Panc1 (cell line): ENCODE measurements around the gene SH3BP5L. TPM values are rescaled to one million over a fixed set of nuclear protein-coding genes. Genes with fewer than 3 reads are reported as not detected.
A peak's percentile ranks its signal among the peaks of the same experiment; 100 is the strongest.
"Not testable (repeated sequence)": the region's sequence is repeated elsewhere in the genome, so short reads cannot be mapped to it uniquely, and the experiment has no call there.

Source experiments
- ATAC-seq: fragments of 200-7000 bp; cut with Tn5 transposase; 2 replicates; pipeline ENCODE4 v1.9.1; 2020; ENCODE audit warnings: mild to moderate bottlenecking, moderate library complexity
- BruUV-seq: library from RNA; stranded (reverse); fragments of 400-500 nt; replicated peaks from 2 replicates; lab custom pipeline; 2021; lab: Mats Ljungman, UMichigan
- CTCF ChIA-PET: fragments of 300-600 bp; sonication (Branson Sonifier 250); formaldehyde crosslinking; loops from one replicate; lab custom pipeline; 2022; ENCODE audit warnings: antibody characterized with exemption; lab: Charles Lee
- POLR2A ChIA-PET: fragments of 300-600 bp; sonication (Branson Sonifier 250); formaldehyde crosslinking; loops from one replicate; lab custom pipeline; 2022; ENCODE audit warnings: antibody characterized with exemption; lab: Charles Lee
- DNase-seq: peaks from one replicate; pipeline ENCODE4 v3.0.0-alpha.2; 2010; ENCODE audit warnings: low read depth, low spot score
- H3K27ac ChIP-seq: 2 replicates; pipeline ENCODE4 v1.5.1; 2011; ENCODE audit warnings: mild to moderate bottlenecking, low read length, inconsistent platforms
- H3K27me3 ChIP-seq: fragments of 200-500 bp; sonication (Bioruptor generic); 2 replicates; pipeline ENCODE4 v1.6.0; 2014; ENCODE audit warnings: low read length, inconsistent platforms; ENCODE audit not compliant: control insufficient read depth, insufficient read depth
- H3K36me3 ChIP-seq: fragments of 200-500 bp; sonication (Bioruptor generic); 2 replicates; pipeline ENCODE4 v1.5.1; 2014; ENCODE audit warnings: inconsistent platforms, mild to moderate bottlenecking, low read length, moderate library complexity; ENCODE audit not compliant: control insufficient read depth, insufficient read depth
- H3K4me1 ChIP-seq: 2 replicates; pipeline ENCODE4 v1.5.1; 2011; ENCODE audit warnings: inconsistent platforms, mild to moderate bottlenecking, low read length, moderate library complexity; ENCODE audit not compliant: control insufficient read depth, insufficient read depth
- H3K4me3 ChIP-seq, 2 experiments: 2 replicates each; pipeline ENCODE4 v1.5.1; 2011 to 2012; ENCODE audit warnings: low read depth in 2 of 2, low read length in 2 of 2, mild to moderate bottlenecking in 2 of 2, inconsistent platforms in 1 of 2, moderate library complexity in 1 of 2
- H3K9me3 ChIP-seq: fragments of 200-500 bp; sonication (Bioruptor generic); 2 replicates; pipeline ENCODE4 v1.5.1; 2014; ENCODE audit warnings: low read depth, mild to moderate bottlenecking, inconsistent platforms, low read length, moderate library complexity; ENCODE audit not compliant: control insufficient read depth, insufficient read depth
- CTCF ChIP-seq: fragments of 450-650 bp; IDR thresholded peaks from 2 replicates; pipeline ENCODE4 v1.5.1; 2017; ENCODE audit warnings: mild to moderate bottlenecking
- POLR2AphosphoS5 ChIP-seq: IDR thresholded peaks from 2 replicates; pipeline ENCODE4 v1.6.1; 2012; ENCODE audit warnings: mild to moderate bottlenecking, low read depth, low read length, moderate library complexity
- SIN3A ChIP-seq: IDR thresholded peaks from 2 replicates; pipeline ENCODE4 v1.6.1; 2012; ENCODE audit warnings: low read depth, mild to moderate bottlenecking, low read length, moderate library complexity, borderline replicate concordance; ENCODE audit not compliant: insufficient read depth
- TCF7L2 ChIP-seq: IDR thresholded peaks from 2 replicates; pipeline ENCODE4 v1.6.1; 2011; ENCODE audit warnings: mild to moderate bottlenecking, low read depth, low read length, inconsistent platforms
- in situ Hi-C: cut with HindIII; loops from 2 replicates; pipeline ENCODE4 v1.10.0; 2016; ENCODE audit warnings: low sequenced_read_pairs, low pct_unique_long_range_greater_than_20kb
- intact Hi-C: fragments of 100-400 bp; cut with micrococcal nuclease; formaldehyde crosslinking; loops from one replicate; pipeline ENCODE4 v1.10.0; 2022; ENCODE audit not compliant: unreplicated experiment
- total RNA-seq: library from RNA; stranded (reverse); gene quantifications from one replicate; pipeline ENCODE4 v1.2.1, GENCODE V29; 2021; ENCODE audit not compliant: unreplicated experiment
- TF ChIP-seq, protein P1 (sequence below), 2 experiments: IDR thresholded peaks; 2 replicates each; pipeline ENCODE4 v1.6.1; 2011 to 2012; ENCODE audit warnings: low read depth in 2 of 2, control low read depth in 1 of 2, low read length in 1 of 2, mild to moderate bottlenecking in 1 of 2, moderate library complexity in 1 of 2; ENCODE audit not compliant: insufficient read depth in 1 of 2

SH3BP5L gene
- total RNA-seq, 1 experiment from 2014 or later, result 23.9 TPM

DNA sequence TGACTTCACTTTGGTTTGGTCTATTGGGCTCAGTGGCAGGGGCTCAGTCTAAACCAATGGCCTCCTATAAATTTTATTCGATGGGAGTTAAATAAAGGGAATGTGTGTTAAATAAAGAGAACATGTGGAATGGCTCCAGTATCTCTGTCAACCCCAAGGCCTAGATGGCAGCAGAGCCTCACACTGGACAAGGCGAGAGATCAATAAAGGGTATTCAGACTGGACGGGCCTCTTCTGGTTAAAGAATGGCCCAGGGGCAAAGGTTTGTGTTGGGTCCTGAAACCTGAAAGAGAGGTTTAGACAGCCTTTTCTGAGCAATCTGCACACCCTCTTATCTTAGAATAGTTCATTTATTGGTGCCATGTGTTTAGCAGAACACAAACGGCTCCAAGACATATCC, 34.7 kb downstream of the SH3BP5L start:
- Histone ChIP-seq H3K27me3 (no peaks in the 10 kb centered on the region), H3K27ac (no peak overlapping the region), H3K4me3 (no peak overlapping the region), H3K4me1 (no peaks in the 10 kb centered on the region), H3K9me3 (no peaks in the 10 kb centered on the region), H3K36me3 (no peaks in the 10 kb centered on the region)
- in situ Hi-C loops (no loop called here), intact Hi-C loops (no loop called here)
- BruUV-seq, result no TSS peak
- ATAC-seq (no peak), DNase-seq (no peak)
- TF ChIP-seq, protein P1, sequence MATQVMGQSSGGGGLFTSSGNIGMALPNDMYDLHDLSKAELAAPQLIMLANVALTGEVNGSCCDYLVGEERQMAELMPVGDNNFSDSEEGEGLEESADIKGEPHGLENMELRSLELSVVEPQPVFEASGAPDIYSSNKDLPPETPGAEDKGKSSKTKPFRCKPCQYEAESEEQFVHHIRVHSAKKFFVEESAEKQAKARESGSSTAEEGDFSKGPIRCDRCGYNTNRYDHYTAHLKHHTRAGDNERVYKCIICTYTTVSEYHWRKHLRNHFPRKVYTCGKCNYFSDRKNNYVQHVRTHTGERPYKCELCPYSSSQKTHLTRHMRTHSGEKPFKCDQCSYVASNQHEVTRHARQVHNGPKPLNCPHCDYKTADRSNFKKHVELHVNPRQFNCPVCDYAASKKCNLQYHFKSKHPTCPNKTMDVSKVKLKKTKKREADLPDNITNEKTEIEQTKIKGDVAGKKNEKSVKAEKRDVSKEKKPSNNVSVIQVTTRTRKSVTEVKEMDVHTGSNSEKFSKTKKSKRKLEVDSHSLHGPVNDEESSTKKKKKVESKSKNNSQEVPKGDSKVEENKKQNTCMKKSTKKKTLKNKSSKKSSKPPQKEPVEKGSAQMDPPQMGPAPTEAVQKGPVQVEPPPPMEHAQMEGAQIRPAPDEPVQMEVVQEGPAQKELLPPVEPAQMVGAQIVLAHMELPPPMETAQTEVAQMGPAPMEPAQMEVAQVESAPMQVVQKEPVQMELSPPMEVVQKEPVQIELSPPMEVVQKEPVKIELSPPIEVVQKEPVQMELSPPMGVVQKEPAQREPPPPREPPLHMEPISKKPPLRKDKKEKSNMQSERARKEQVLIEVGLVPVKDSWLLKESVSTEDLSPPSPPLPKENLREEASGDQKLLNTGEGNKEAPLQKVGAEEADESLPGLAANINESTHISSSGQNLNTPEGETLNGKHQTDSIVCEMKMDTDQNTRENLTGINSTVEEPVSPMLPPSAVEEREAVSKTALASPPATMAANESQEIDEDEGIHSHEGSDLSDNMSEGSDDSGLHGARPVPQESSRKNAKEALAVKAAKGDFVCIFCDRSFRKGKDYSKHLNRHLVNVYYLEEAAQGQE (IDR thresholded peaks at IDR 0.05; ENCODE audit: insufficient read depth in 1 of 2, low read depth in 2 of 2, low read length in 1 of 2), result no peak
- TF ChIP-seq TCF7L2 (no peak), CTCF (peak; percentile 8; the same call in 1 of the 2 replicates)
- CTCF ChIA-PET, result no interaction called here
- POLR2A ChIA-PET, result no interaction called here

- POLR2A ChIA-PET, result no interaction called here
Observed at GRCh38 chr1:248790456-248790855, 35.3 kb downstream of the SH3BP5L start.

GRCh38 chr1:248789337-248789736, 36.4 kb downstream of the SH3BP5L start:
- CTCF ChIA-PET, H3K27me3 ChIP-seq, H3K27ac ChIP-seq, intact Hi-C loops, ATAC-seq, H3K4me3 ChIP-seq, H3K36me3 ChIP-seq, H3K4me1 ChIP-seq, in situ Hi-C loops, H3K9me3 ChIP-seq, DNase-seq, BruUV-seq: not testable (repeated sequence)
- POLR2A ChIA-PET, result interaction anchor here (0.6 kb wide), 1 partner anchor 54 kb away, joined by 3 read pairs; no protein-coding TSS in a partner anchor

More at GRCh38 chr1:248790456-248790855, 35.3 kb downstream of the SH3BP5L start:
- no peaks in the 10 kb centered on the region for H3K4me1 ChIP-seq
- no peaks in the 10 kb centered on the region for H3K27me3 ChIP-seq
- in situ Hi-C loops (no loop called here), intact Hi-C loops (no loop called here)
- no peak overlapping the region for H3K4me3 ChIP-seq
- BruUV-seq, result no TSS peak
- H3K36me3 ChIP-seq, result no peaks in the 10 kb centered on the region; the same call in 1 of the 2 replicates
- CTCF ChIA-PET, result no interaction called here
- H3K27ac ChIP-seq, result no peak overlapping the region
- ATAC-seq, result no peak
- DNase-seq, result no peak
- TF ChIP-seq, protein P1 (IDR thresholded peaks at IDR 0.05; ENCODE audit: insufficient read depth in 1 of 2, low read depth in 2 of 2, low read length in 1 of 2), result no peak
- TF ChIP-seq POLR2AphosphoS5 (no peak), TCF7L2 (no peak), SIN3A (no peak), CTCF (no peak)
- H3K9me3 ChIP-seq, result no peaks in the 10 kb centered on the region
